OCI-LY3 (cell line): ENCODE measurements around the gene MCCC1.
"Not testable (repeated sequence)": the region's sequence is repeated elsewhere in the genome, so short reads cannot be mapped to it uniquely, and the experiment has no call there.

Source experiments
- H2AFZ ChIP-seq: fragments of 200-600, 300-600 bp; shearing (Covaris generic); 2 replicates; pipeline ENCODE4 v1.6.0; 2014; ENCODE audit warnings: antibody characterized with exemption, low read depth, low read length
- H3K27ac ChIP-seq: fragments of 200-600, 300-600 bp; sonication (generic); 2 replicates; pipeline ENCODE4 v1.5.1; 2014; ENCODE audit warnings: mild to moderate bottlenecking, low read length, moderate library complexity, mixed read lengths
- H3K27me3 ChIP-seq: fragments of 200-600, 300-600 bp; sonication (generic); 2 replicates; pipeline ENCODE4 v1.6.1; 2014; ENCODE audit warnings: low read depth, low read length, mixed read lengths
- H3K36me3 ChIP-seq: fragments of 200-600, 300-600 bp; sonication (generic); replicated peaks from 2 replicates; pipeline ENCODE3; 2014; ENCODE audit warnings: low read depth, low read length, mixed read lengths
- H3K4me1 ChIP-seq: fragments of 300-600, 200-600 bp; sonication (generic); 2 replicates; pipeline ENCODE4 v1.6.1; 2014; ENCODE audit warnings: low read length, mixed read lengths
- H3K4me2 ChIP-seq: fragments of 200-600, 300-600 bp; sonication (generic); 2 replicates; pipeline ENCODE4 v1.6.1; 2014; ENCODE audit warnings: low read length, mixed read lengths
- H3K4me3 ChIP-seq: fragments of 300-600, 200-600 bp; sonication (generic); 2 replicates; pipeline ENCODE4 v1.5.1; 2014; ENCODE audit warnings: antibody characterized with exemption, mild to moderate bottlenecking, low read length, moderate library complexity
- H3K79me2 ChIP-seq: fragments of 300-600, 200-600 bp; shearing (Covaris generic); 2 replicates; pipeline ENCODE4 v1.6.1; 2014; ENCODE audit warnings: mild to moderate bottlenecking, low read length, mixed read lengths
- H3K9ac ChIP-seq: fragments of 300-600, 200-600 bp; shearing (Covaris generic); 2 replicates; pipeline ENCODE4 v1.6.0; 2014; ENCODE audit warnings: mild to moderate bottlenecking, low read length, moderate library complexity
- H3K9me3 ChIP-seq: fragments of 200-600, 300-600 bp; shearing (Covaris generic); 2 replicates; pipeline ENCODE4 v1.6.1; 2014; ENCODE audit warnings: low read length, mixed read lengths; ENCODE audit not compliant: insufficient read depth
- H4K20me1 ChIP-seq: fragments of 200-600, 300-600 bp; sonication (generic); 2 replicates; pipeline ENCODE4 v1.6.1; 2016; ENCODE audit warnings: low read length, mixed read lengths; ENCODE audit not compliant: insufficient read depth
- CTCF ChIP-seq: fragments of 200-600, 300-600 bp; sonication (generic); IDR thresholded peaks from 2 replicates; pipeline ENCODE4 v1.5.1; 2014; ENCODE audit warnings: antibody characterized with exemption, low read length, low read depth
- EZH2phosphoT487 ChIP-seq: fragments of 200-600 bp; shearing (Covaris generic); IDR thresholded peaks from 2 replicates; pipeline ENCODE4 v1.6.1; 2018; ENCODE audit warnings: antibody characterized with exemption, mixed run types, low read depth

Gene MCCC1

GRCh38 chr3:182999767-183000166, 99.5 kb downstream of the MCCC1 start:
- TF ChIP-seq CTCF (no peak), EZH2phosphoT487 (no peak)
- Histone ChIP-seq H3K27me3 (no peaks in the 10 kb centered on the region), H3K36me3 (no peaks in the 10 kb centered on the region), H4K20me1 (no peaks in the 10 kb centered on the region), H2AFZ (no peak overlapping the region), H3K27ac (no peak overlapping the region), H3K79me2 (no peaks in the 10 kb centered on the region), H3K4me2 (no peak overlapping the region), H3K4me3 (no peak overlapping the region), H3K4me1 (no peaks in the 10 kb centered on the region), H3K9ac (no peak overlapping the region), H3K9me3 (no peaks in the 10 kb centered on the region)

- H3K79me2 ChIP-seq, H3K27me3 ChIP-seq, H3K4me2 ChIP-seq: not testable (repeated sequence)
Measured at GRCh38 chr3:182993486-182994201, 105.7 kb downstream of the MCCC1 start.

GRCh38 chr3:182989566-182989965, 109.7 kb downstream of the MCCC1 start:
- Histone ChIP-seq H3K27me3 (no peaks in the 10 kb centered on the region), H3K4me1 (peaks cover 6% of the 10 kb centered on the region), H3K4me3 (no peak overlapping the region), H3K27ac (no peak overlapping the region), H2AFZ (no peak overlapping the region), H3K36me3 (no peaks in the 10 kb centered on the region), H3K9ac (no peak overlapping the region), H4K20me1 (no peaks in the 10 kb centered on the region), H3K4me2 (no peak overlapping the region), H3K9me3 (no peaks in the 10 kb centered on the region), H3K79me2 (no peaks in the 10 kb centered on the region)
- no peak for TF ChIP-seq CTCF
- no peak for TF ChIP-seq EZH2phosphoT487

More at GRCh38 chr3:182993486-182994201, 105.7 kb downstream of the MCCC1 start:
- H2AFZ ChIP-seq, H3K36me3 ChIP-seq, H3K4me3 ChIP-seq, H3K9ac ChIP-seq, H4K20me1 ChIP-seq, H3K9me3 ChIP-seq, H3K27ac ChIP-seq, H3K4me1 ChIP-seq: not testable (repeated sequence)

- Histone ChIP-seq H3K27me3 (no peaks in the 10 kb centered on the region), H3K36me3 (no peaks in the 10 kb centered on the region), H3K79me2 (no peaks in the 10 kb centered on the region), H3K4me3 (no peak overlapping the region), H3K9ac (no peak overlapping the region), H3K27ac (no peak overlapping the region), H3K4me2 (no peak overlapping the region), H4K20me1 (no peaks in the 10 kb centered on the region), H3K4me1 (peaks cover 2% of the 10 kb centered on the region), H2AFZ (no peak overlapping the region), H3K9me3 (no peaks in the 10 kb centered on the region)
- TF ChIP-seq EZH2phosphoT487 (no peak), CTCF (no peak)
Measured at GRCh38 chr3:182986021-182986420, 113.3 kb downstream of the MCCC1 start.
